Subcutaneous adipose tissue (tissue), 4 donors: Measurements from ENCODE around the gene CCN6. TPM values are rescaled to one million over a fixed set of nuclear protein-coding genes. Genes with fewer than 3 reads are reported as not detected.

ENCODE experiments used
- total RNA-seq, 4 donors: library from RNA; depleted of rRNA; stranded (reverse); fragments of >200 nt; gene quantifications; one replicate each; pipeline ENCODE4 v1.1.0, GENCODE V29; 2016
- TF ChIP-seq, protein P1 (sequence below): fragments of 450-650 bp; IDR thresholded peaks from one replicate; pipeline ENCODE4 v1.5.1; 2016; ENCODE audit warnings: low read depth, mild to moderate bottlenecking, control low read depth, antibody characterized with exemption, moderate library complexity

The CCN6 gene
- total RNA-seq, 4 donors from 2014 or later = not detected

DNA sequence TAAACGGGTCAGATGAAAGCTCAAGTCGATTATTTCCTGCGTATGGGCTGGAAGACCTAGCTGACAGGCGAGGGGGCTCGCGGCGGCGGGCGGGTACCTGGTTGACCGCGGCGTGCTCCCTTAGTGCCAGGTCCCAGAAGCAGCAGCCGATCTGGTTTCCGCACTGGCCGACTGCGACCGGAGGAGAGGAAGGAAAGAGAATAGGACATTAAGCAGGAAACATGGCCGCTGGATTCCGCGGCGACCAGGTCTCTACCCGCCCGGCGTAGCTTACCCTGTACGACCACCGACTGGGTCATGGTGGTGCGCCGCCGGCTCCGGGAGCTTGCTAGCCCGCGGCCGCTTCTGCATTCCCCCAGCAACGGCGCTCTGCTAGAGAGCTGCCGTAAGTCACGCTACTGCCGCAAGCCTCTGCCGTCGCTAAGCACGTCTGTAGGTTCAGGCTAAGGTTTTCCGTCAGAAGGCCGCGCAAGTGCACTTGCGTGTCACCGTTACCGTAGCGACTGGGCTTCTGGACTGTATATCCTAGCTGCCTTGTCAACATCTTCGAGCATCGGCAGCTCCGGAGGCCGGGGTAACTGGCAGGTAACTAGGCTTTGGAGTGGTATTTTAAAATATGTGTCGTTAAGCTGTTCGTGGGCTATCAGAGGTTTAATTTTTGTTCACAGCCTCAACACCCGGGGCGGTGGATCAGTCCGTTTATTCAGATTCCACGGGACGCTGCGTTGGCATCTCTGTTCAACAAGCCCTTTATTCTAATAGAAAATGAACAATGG lies 33.4 kb downstream of the CCN6 start, which contains the start of the genes FAM229B and TUBE1:
TSS of gene FAM229B (plus strand) at position 456 of the 776 bp plus-strand sequence. CDS start 11,693 bp downstream, outside the sequence.
TSS of gene TUBE1 (minus strand) at position 347 of the 776 bp plus-strand sequence. CDS start at position 299, 48 bp downstream.
- TF ChIP-seq, protein P1, sequence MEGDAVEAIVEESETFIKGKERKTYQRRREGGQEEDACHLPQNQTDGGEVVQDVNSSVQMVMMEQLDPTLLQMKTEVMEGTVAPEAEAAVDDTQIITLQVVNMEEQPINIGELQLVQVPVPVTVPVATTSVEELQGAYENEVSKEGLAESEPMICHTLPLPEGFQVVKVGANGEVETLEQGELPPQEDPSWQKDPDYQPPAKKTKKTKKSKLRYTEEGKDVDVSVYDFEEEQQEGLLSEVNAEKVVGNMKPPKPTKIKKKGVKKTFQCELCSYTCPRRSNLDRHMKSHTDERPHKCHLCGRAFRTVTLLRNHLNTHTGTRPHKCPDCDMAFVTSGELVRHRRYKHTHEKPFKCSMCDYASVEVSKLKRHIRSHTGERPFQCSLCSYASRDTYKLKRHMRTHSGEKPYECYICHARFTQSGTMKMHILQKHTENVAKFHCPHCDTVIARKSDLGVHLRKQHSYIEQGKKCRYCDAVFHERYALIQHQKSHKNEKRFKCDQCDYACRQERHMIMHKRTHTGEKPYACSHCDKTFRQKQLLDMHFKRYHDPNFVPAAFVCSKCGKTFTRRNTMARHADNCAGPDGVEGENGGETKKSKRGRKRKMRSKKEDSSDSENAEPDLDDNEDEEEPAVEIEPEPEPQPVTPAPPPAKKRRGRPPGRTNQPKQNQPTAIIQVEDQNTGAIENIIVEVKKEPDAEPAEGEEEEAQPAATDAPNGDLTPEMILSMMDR = no peak

DNA sequence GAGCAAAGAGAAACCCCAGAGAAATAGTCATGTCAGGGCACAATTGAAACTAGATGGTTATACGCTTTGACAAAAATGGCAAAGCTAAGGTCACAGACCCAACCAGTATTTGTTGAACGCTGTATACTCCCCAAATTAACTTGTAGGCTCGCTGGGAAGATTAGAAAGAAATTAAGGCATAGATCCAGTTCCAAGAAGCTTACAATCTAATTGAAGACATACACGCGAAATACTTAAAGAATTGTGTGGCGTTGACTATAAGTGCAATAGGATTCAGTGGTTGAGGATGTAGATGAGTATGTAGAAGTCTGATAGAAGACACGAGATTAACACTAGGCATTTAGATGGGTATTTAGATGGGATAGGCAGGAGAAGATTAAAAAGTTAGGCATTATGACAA lies 34.0 kb downstream of the CCN6 start:
- TF ChIP-seq, protein P1 = no peak

DNA sequence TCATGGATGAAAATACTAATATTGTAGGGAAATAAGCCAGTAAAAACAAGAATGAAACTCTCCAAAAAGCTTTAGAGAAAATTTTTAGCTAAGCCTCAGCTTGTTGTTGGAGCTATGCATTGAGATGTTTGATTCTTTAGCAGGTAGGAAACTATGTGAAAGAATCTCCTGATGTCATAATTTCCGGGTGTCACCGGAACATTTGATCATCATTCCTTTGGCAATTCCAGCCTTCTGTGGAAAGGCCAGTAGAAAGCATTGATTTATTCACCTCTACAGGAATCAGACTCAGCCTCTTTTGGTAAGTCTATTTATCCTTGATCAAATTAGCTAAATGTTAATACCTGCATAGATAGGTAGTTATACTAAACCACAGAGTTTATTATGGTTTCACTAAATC lies 43.0 kb downstream of the CCN6 start:
- TF ChIP-seq, protein P1 = no peak

DNA sequence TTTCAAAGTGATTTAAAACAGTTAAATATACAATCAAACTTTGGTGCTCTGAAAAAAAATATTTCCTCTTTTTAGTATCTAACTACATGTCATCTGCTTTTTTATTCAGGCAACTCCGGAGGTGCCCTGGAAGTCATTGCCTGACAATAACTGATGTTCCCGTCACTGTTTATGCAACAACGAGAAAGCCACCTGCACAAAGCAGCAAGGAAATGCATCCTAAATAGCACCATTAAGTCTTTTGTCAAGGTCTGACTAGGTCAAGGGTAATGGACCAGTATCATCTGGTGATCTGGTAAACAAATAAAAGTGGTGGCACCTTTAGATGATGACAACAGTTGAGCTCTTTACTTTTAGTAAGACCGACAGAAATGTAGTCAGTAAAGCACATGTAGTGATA lies 46.7 kb downstream of the CCN6 start:
- TF ChIP-seq, protein P1 = no peak

DNA sequence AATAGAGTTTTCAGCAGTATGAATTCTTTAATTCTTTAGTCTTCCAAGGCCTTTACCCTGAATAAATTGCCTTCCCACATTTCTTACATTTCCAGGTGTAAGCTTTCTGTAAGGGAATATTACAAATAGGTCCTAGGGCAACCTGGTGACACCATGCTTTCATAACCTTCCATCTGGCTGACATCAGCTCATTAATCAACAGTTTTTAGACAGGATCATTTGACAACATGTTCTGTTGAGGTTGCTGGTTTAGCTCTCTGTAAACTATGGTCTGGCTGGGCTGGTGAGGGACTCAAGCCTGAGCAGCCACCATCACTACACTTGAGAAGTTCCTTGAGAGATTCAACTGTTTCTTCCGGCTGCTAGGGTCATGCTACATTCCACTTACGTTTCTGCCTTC lies 52.7 kb downstream of the CCN6 start:
- TF ChIP-seq, protein P1 = no peak

DNA sequence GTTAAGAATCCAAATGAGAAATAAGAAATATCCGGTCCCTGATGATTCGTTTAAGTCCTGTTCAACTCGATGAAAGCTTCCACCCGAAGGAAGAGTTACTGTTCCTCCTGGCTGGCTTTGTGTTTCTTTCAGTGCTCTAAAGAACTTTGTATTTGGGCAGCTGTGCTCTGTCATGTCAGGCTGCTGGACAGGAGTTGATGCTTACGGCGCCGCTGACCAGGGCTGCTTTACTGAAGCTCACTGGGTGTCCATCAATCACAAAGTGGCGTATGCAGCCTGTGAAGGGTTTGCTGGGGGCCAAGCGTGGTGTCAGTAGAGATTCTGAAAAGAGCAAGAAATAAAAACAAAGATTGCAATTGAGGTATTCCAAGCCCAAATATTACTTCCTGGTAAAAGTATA lies 55.4 kb downstream of the CCN6 start:
- TF ChIP-seq, protein P1 = no peak

DNA sequence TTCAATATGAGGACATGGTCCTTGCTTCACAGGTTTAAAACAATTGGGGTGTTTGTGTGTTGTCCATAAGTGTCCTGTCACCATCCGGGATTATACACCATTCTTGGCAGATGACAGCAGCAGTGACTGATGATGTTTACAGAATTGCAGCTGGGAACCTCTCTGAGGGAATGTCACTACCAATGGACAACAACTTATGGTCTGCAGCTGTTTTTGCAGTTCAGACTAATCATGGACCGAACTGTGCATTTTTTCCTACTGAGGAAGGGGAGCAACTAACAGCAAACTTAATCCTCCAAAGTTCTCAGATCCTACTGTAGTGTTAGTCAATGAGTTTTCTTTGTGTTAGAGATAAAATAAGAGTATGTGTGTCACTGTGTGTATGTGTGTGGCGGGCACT lies 59.5 kb downstream of the CCN6 start:
- TF ChIP-seq, protein P1 = no peak
